ENCODE data around the gene LEP. TPM values are rescaled to one million over a fixed set of nuclear protein-coding genes. Genes with fewer than 3 reads are reported as not detected.

LEP gene
- total and polyA plus RNA-seq, 7 donors: 0.08 to 0.78 (median 0.30) TPM

GRCh38 chr7:128209229-128210035 lies 31.6 kb upstream of the LEP start:
- Histone ChIP-seq H3K27ac (no peak overlapping the region), H3K4me3 (no peak overlapping the region), H3K36me3 (ENCODE audit: insufficient read depth in 1 of 2, low read depth in 1 of 2) (no peaks in the 10 kb centered on the region), H3K9me3 (no peaks in the 10 kb centered on the region), H3K27me3 (ENCODE audit: insufficient read depth in 3 of 3, low read length in 2 of 3) (peaks cover 0 to 26% (median 0%) of the 10 kb centered on the region in 3 donors), H3K4me1 (no peaks in the 10 kb centered on the region)
- DNase-seq (peak; percentile 56 to 77), ATAC-seq (peak; percentile 88 to 97 (median 96))
- WGBS, 3 donors: 33 to 39% (median 37%) methylated on average over 28 of the region's 28 CpGs
- peak; percentile 97 for TF ChIP-seq CTCF (IDR thresholded peaks at IDR 0.05)
- intact Hi-C loops (cut with DNase I): loop anchor here (1.0 to 5.0 kb wide), 5 partner anchors 74 to 652 kb away; no protein-coding TSS in a partner anchor

- intact Hi-C loops (cut with DNase I): loop anchor here in 1 of 2 donors (2.0 to 5.0 kb wide), 2 partner anchors 75 to 503 kb away; no protein-coding TSS in a partner anchor
- no peak overlapping the region for H3K27ac ChIP-seq
- TF ChIP-seq CTCF (IDR thresholded peaks at IDR 0.05): no peak
- no peaks in the 10 kb centered on the region for H3K36me3 ChIP-seq (ENCODE audit: insufficient read depth in 1 of 2, low read depth in 1 of 2)
- peaks cover 0 to 25% (median 0%) of the 10 kb centered on the region in 3 donors for H3K27me3 ChIP-seq (ENCODE audit: insufficient read depth in 3 of 3, low read length in 2 of 3)
- H3K4me3 ChIP-seq: no peak overlapping the region
- DNase-seq (no peak), ATAC-seq (peak in 1 of 4 donors; percentile 11)
- no peaks in the 10 kb centered on the region for H3K4me1 ChIP-seq
- no peaks in the 10 kb centered on the region for H3K9me3 ChIP-seq
- WGBS, 3 donors: 38 to 46% (median 43%) methylated on average over 3 of the region's 3 CpGs
Measured at GRCh38 chr7:128210036-128210347, 31.1 kb upstream of the LEP start.

- intact Hi-C loops (cut with DNase I): loop anchor here in 1 of 2 donors (2.0 to 5.0 kb wide), 2 partner anchors 76 to 504 kb away; no protein-coding TSS in a partner anchor
- 72 to 73% (median 73%) methylated on average over 18 to 19 of the region's 19 CpGs for WGBS, 3 donors
- no peak for ATAC-seq
Measured at GRCh38 chr7:128210590-128211570, 30.2 kb upstream of the LEP start.

GRCh38 chr7:128211626-128212025 lies 29.5 kb upstream of the LEP start:
- ATAC-seq (no peak), DNase-seq (no peak)
- 48 to 59% (median 57%) methylated on average over 4 of the region's 4 CpGs for WGBS, 3 donors
- Histone ChIP-seq H3K4me1 (no peaks in the 10 kb centered on the region), H3K4me3 (no peak overlapping the region), H3K27me3 (ENCODE audit: insufficient read depth in 3 of 3, low read length in 2 of 3) (peaks cover 0 to 15% (median 0%) of the 10 kb centered on the region in 3 donors), H3K9me3 (no peaks in the 10 kb centered on the region), H3K36me3 (ENCODE audit: insufficient read depth in 1 of 2, low read depth in 1 of 2) (no peaks in the 10 kb centered on the region), H3K27ac (no peak overlapping the region)
- intact Hi-C loops (cut with DNase I): loop anchor here in 1 of 2 donors (2.0 to 5.0 kb wide), 2 partner anchors 77 to 504 kb away; no protein-coding TSS in a partner anchor
- no peak for TF ChIP-seq CTCF (IDR thresholded peaks at IDR 0.05)

More at GRCh38 chr7:128210590-128211570, 30.2 kb upstream of the LEP start:
- no peaks in the 10 kb centered on the region for H3K36me3 ChIP-seq (ENCODE audit: insufficient read depth in 1 of 2, low read depth in 1 of 2)
- no peaks in the 10 kb centered on the region for H3K9me3 ChIP-seq
- no peak overlapping the region for H3K4me3 ChIP-seq
- no peaks in the 10 kb centered on the region for H3K4me1 ChIP-seq
- no peak for TF ChIP-seq CTCF (IDR thresholded peaks at IDR 0.05)
- H3K27me3 ChIP-seq (ENCODE audit: insufficient read depth in 3 of 3, low read length in 2 of 3): peaks cover 0 to 19% (median 0%) of the 10 kb centered on the region in 3 donors
- H3K27ac ChIP-seq: no peak overlapping the region
- DNase-seq: no peak
